Gastroesophageal sphincter (tissue), 4 donors: Measurements from ENCODE around the gene SLC46A2. TPM values are rescaled to one million over a fixed set of nuclear protein-coding genes. Genes with fewer than 3 reads are reported as not detected.

Experiments used
- ATAC-seq: fragments of 150-250 bp; one replicate; pipeline ENCODE4 v1.9.1; 2016; ENCODE audit warnings: mild to moderate bottlenecking, moderate library complexity
- H3K27ac ChIP-seq, 4 donors: fragments of 200-600 bp; sonication (generic) in 3 of 4; 1 replicate in 3 of 4; 2 replicates in 1 of 4; pipeline ENCODE4 v1.5.1; 2016 to 2019
- H3K27me3 ChIP-seq: fragments of 200-600 bp; sonication (generic); one replicate; pipeline ENCODE4 v1.5.1; 2019
- H3K36me3 ChIP-seq, 2 donors: fragments of 200-600 bp; sonication (generic); one replicate each; pipeline ENCODE4 v1.5.1; 2019; ENCODE audit warnings: control low read depth in 1 of 2
- H3K4me1 ChIP-seq, 3 donors: fragments of 200-600 bp; sonication (generic); 1 replicate in 2 of 3; 2 replicates in 1 of 3; pipeline ENCODE4 v1.5.1; 2016 to 2019; ENCODE audit warnings: control low read depth in 2 of 3
- H3K4me3 ChIP-seq, 2 donors: fragments of 200-600 bp; sonication (generic); one replicate each; pipeline ENCODE4 v1.5.1; 2019; ENCODE audit warnings: mild to moderate bottlenecking in 1 of 2, moderate library complexity in 1 of 2
- H3K9me3 ChIP-seq, 3 donors: fragments of 200-600 bp; sonication (generic); one replicate each; pipeline ENCODE4 v1.5.1; 2017 to 2019; ENCODE audit warnings: control low read depth in 2 of 3
- CTCF ChIP-seq, 4 experiments: fragments of 200-600 bp in 2 of 4; fragments of 450-650 bp in 2 of 4; sonication (generic) in 1 of 4; IDR thresholded peaks; one replicate each; pipeline ENCODE4 v1.5.1; 2017 to 2019; ENCODE audit warnings: antibody characterized with exemption in 4 of 4, mild to moderate bottlenecking in 2 of 4, moderate library complexity in 2 of 4
- EP300 ChIP-seq: sonication (generic); formaldehyde crosslinking; IDR thresholded peaks from one replicate; pipeline ENCODE4 v1.6.1; 2017; ENCODE audit warnings: antibody characterized with exemption, mild to moderate bottlenecking
- POLR2A ChIP-seq, 2 donors: fragments of 450-650 bp; IDR thresholded peaks; one replicate each; pipeline ENCODE4 v1.6.1; 2017; ENCODE audit warnings: antibody characterized with exemption in 2 of 2, mild to moderate bottlenecking in 2 of 2, moderate library complexity in 1 of 2
- POLR2AphosphoS5 ChIP-seq: sonication (generic); formaldehyde crosslinking; IDR thresholded peaks from one replicate; pipeline ENCODE4 v1.6.1; 2017; ENCODE audit warnings: antibody characterized with exemption
- WGBS, 2 donors: methylation state at CpG; one replicate each; pipeline ENCODE4 v1.1.5; 2018; ENCODE audit warnings: low coverage in 1 of 2; 5-methylcytosine and 5-hydroxymethylcytosine counted together
- total RNA-seq, 4 donors: library from RNA; depleted of rRNA; stranded (reverse); fragments of >200 nt; gene quantifications; one replicate each; pipeline ENCODE4 v1.1.0, GENCODE V29; 2016

Gene SLC46A2
- total RNA-seq, 4 donors from 2014 or later: 0.27 TPM; not detected in 3

- H3K4me3 ChIP-seq: no peak overlapping the region
- no CpG with 5 or more reads among the region's 14 CpGs for WGBS, 2 donors
- no peak for ATAC-seq
- H3K36me3 ChIP-seq: peaks cover 0 to 24% of the 10 kb centered on the region in 2 donors
- TF ChIP-seq POLR2A (IDR thresholded peaks at IDR 0.05): no peak
- no peak for TF ChIP-seq POLR2AphosphoS5
- TF ChIP-seq CTCF (IDR thresholded peaks at IDR 0.05): no peak
- no peak for TF ChIP-seq EP300
- H3K27me3 ChIP-seq: no peaks in the 10 kb centered on the region
- no peaks in the 10 kb centered on the region for H3K4me1 ChIP-seq
- no peaks in the 10 kb centered on the region for H3K9me3 ChIP-seq
- H3K27ac ChIP-seq: no peak overlapping the region
Observed at GRCh38 chr9:112856843-112857242, 33.8 kb downstream of the SLC46A2 start.

GRCh38 chr9:112856200-112856599 is 34.5 kb downstream of the SLC46A2 start:
- TF ChIP-seq CTCF (IDR thresholded peaks at IDR 0.05) (no peak), POLR2AphosphoS5 (no peak), POLR2A (IDR thresholded peaks at IDR 0.05) (no peak), EP300 (no peak)
- WGBS, 2 donors: 94 to 100% methylated on average over 2 to 8 of the region's 8 CpGs
- Histone ChIP-seq H3K27me3 (no peaks in the 10 kb centered on the region), H3K4me3 (no peak overlapping the region), H3K36me3 (peaks cover 0 to 31% of the 10 kb centered on the region in 2 donors), H3K27ac (no peak overlapping the region), H3K4me1 (no peaks in the 10 kb centered on the region), H3K9me3 (no peaks in the 10 kb centered on the region)
- no peak for ATAC-seq

GRCh38 chr9:112854657-112855056 is 36.0 kb downstream of the SLC46A2 start:
- Histone ChIP-seq H3K27ac (no peak overlapping the region), H3K36me3 (peaks cover 0 to 46% of the 10 kb centered on the region in 2 donors), H3K9me3 (no peaks in the 10 kb centered on the region), H3K4me1 (no peaks in the 10 kb centered on the region), H3K4me3 (no peak overlapping the region), H3K27me3 (no peaks in the 10 kb centered on the region)
- 74 to 100% methylated on average over 5 to 8 of the region's 10 CpGs for WGBS, 2 donors
- no peak for ATAC-seq
- TF ChIP-seq POLR2AphosphoS5 (no peak), CTCF (IDR thresholded peaks at IDR 0.05) (no peak), EP300 (no peak), POLR2A (IDR thresholded peaks at IDR 0.05) (no peak)

GRCh38 chr9:112853882-112854585 is 36.6 kb downstream of the SLC46A2 start:
- TF ChIP-seq POLR2AphosphoS5: no peak
- TF ChIP-seq CTCF (IDR thresholded peaks at IDR 0.05): no peak
- TF ChIP-seq POLR2A (IDR thresholded peaks at IDR 0.05): no peak
- TF ChIP-seq EP300: no peak
- ATAC-seq: no peak

More at GRCh38 chr9:112853882-112854585, 36.6 kb downstream of the SLC46A2 start:
- Histone ChIP-seq H3K9me3 (no peaks in the 10 kb centered on the region), H3K27me3 (no peaks in the 10 kb centered on the region), H3K4me3 (no peak overlapping the region), H3K4me1 (no peaks in the 10 kb centered on the region), H3K27ac (no peak overlapping the region), H3K36me3 (peaks cover 0 to 46% of the 10 kb centered on the region in 2 donors)
- 69 to 70% methylated on average over 4 to 11 of the region's 13 CpGs for WGBS, 2 donors
